Ishikawa (cell line): Measurements from ENCODE around the gene PSMB1.

Source experiments
- CEBPB ChIP-seq: IDR thresholded peaks from 2 replicates; pipeline ENCODE4 v1.6.1; 2012
- CREB1 ChIP-seq: IDR thresholded peaks from 2 replicates; pipeline ENCODE4 v1.6.1; 2012; ENCODE audit warnings: low read depth
- EP300 ChIP-seq: IDR thresholded peaks from 2 replicates; pipeline ENCODE4 v1.6.1; 2012; ENCODE audit warnings: borderline replicate concordance
- RAD21 ChIP-seq: IDR thresholded peaks from 2 replicates; pipeline ENCODE4 v1.6.1; 2012; ENCODE audit warnings: low read depth
- TCF12 ChIP-seq: IDR thresholded peaks from 2 replicates; pipeline ENCODE4 v1.6.1; 2012; ENCODE audit warnings: low read depth
- YY1 ChIP-seq: IDR thresholded peaks from 2 replicates; pipeline ENCODE4 v1.6.1; 2012; ENCODE audit warnings: low read depth
- TF ChIP-seq, protein P1 (sequence below): IDR thresholded peaks from 2 replicates; pipeline ENCODE4 v1.6.1; 2012

- no peak for TF ChIP-seq TCF12
- no peak for TF ChIP-seq YY1
- TF ChIP-seq CEBPB = no peak
- no peak for TF ChIP-seq RAD21
- TF ChIP-seq, protein P1, sequence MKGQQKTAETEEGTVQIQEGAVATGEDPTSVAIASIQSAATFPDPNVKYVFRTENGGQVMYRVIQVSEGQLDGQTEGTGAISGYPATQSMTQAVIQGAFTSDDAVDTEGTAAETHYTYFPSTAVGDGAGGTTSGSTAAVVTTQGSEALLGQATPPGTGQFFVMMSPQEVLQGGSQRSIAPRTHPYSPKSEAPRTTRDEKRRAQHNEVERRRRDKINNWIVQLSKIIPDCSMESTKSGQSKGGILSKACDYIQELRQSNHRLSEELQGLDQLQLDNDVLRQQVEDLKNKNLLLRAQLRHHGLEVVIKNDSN = no peak
- no peak for TF ChIP-seq CREB1
- no peak for TF ChIP-seq EP300
These were observed 49.7 kb downstream of the PSMB1 start for GRCh38 chr6:170503414-170503761.
